Tibial artery (tissue), 4 donors: ENCODE data around the gene FH.

Experiments
- DNase-seq, 2 donors: peaks; one replicate each; pipeline ENCODE4 v3.0.0-alpha.2; 2019
- H3K27ac ChIP-seq, 2 donors: fragments of 200-600 bp; sonication (generic) in 1 of 2; 1 replicate in 1 of 2; 2 replicates in 1 of 2; pipeline ENCODE4 v1.5.1; 2018 to 2019; ENCODE audit warnings: mild to moderate bottlenecking in 1 of 2
- H3K27me3 ChIP-seq, 2 donors: fragments of 200-600 bp; sonication (generic) in 1 of 2; one replicate each; pipeline versions ENCODE4 v1.5.1 to v1.6.0; 2016 to 2019
- H3K36me3 ChIP-seq, 3 donors: fragments of 200-600 bp; sonication (generic) in 2 of 3; one replicate each; pipeline ENCODE4 v1.5.1; 2016 to 2019; ENCODE audit warnings: mild to moderate bottlenecking in 2 of 3
- H3K4me1 ChIP-seq, 4 donors: fragments of 200-600 bp; sonication (generic) in 2 of 4; 1 replicate in 3 of 4; 2 replicates in 1 of 4; pipeline ENCODE4 v1.5.1; 2016 to 2019
- H3K4me3 ChIP-seq, 2 donors: fragments of 200-600 bp; sonication (generic) in 1 of 2; 1 replicate in 1 of 2; 2 replicates in 1 of 2; pipeline ENCODE4 v1.5.1; 2018 to 2019; ENCODE audit warnings: mild to moderate bottlenecking in 2 of 2
- H3K9me3 ChIP-seq, 3 donors: fragments of 200-600 bp; sonication (generic) in 1 of 3; one replicate each; pipeline ENCODE4 v1.5.1; 2016 to 2019
- CTCF ChIP-seq, 2 experiments: fragments of 200-600 bp in 1 of 2; fragments of 450-650 bp in 1 of 2; IDR thresholded peaks; one replicate each; pipeline ENCODE4 v1.5.1; 2017 to 2019; ENCODE audit warnings: antibody characterized with exemption in 2 of 2, mild to moderate bottlenecking in 1 of 2, moderate library complexity in 1 of 2
- intact Hi-C: fragments of 100-400 bp; cut with DNase I; formaldehyde crosslinking; loops from one replicate; pipeline ENCODE4 v1.15.0; 2023; ENCODE audit warnings: low total_unique reads

FH gene

DNA sequence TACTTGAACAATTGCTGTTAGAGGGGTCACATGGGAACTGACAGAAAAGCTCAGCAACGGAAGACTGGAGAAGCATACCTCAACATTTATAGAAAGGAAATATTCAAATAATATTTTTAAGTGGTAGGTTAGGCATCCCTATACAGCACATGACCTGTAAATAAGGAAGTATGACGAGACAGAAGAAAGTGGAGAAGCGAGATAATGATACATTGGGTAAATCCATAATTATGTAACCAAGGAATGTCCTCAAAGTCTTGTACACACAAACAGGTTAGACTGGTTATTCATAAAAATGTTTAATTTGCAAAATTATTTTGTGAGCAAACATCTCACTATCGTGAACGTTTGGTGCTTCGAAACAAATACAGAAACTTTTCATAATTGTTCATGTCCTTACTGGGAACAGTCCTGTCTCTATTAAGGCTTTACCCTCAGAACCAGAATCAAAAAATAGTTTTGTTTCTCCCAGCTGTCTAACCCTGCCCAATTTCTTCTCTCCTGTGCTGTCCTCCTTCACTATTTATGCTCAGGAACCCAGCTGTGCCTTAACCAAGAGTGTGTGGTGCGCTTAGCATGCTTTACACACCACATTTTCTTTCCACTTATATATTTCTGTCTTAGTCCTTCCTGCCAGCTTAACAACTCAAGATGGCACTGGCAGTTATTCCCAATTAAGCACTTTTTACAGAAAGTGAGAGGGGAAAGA, 22.8 kb upstream of the FH start:
- DNase-seq = no peak
- intact Hi-C loops = no loop called here
- TF ChIP-seq CTCF (IDR thresholded peaks at IDR 0.05) = no peak
- Histone ChIP-seq H3K27me3 (no peaks in the 10 kb centered on the region), H3K9me3 (no peaks in the 10 kb centered on the region), H3K36me3 (no peaks in the 10 kb centered on the region), H3K27ac (no peak overlapping the region), H3K4me1 (no peaks in the 10 kb centered on the region), H3K4me3 (no peak overlapping the region)

DNA sequence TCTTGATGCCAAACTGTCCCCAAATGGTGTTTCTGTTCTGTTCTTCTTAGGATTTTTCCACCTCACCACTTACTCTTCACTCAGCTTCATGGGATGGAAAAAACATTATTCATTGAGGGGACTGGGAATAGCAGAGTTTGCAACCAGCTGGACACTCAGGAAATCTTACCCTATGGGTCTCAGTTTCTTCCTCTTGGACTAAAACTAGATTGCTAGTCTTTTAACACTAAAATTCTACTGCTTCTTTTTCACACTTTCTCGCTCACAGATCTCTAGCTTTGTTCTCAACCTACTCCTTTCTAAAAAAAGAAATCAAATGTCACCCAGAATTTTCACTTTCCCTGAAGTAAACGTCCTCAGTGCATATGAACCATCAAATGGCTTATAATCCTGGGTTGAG, 17.4 kb upstream of the FH start:
- no peak for TF ChIP-seq CTCF (IDR thresholded peaks at IDR 0.05)
- no peaks in the 10 kb centered on the region for H3K36me3 ChIP-seq
- H3K4me3 ChIP-seq = no peak overlapping the region
- intact Hi-C loops = no loop called here
- no peaks in the 10 kb centered on the region for H3K27me3 ChIP-seq
- H3K9me3 ChIP-seq = no peaks in the 10 kb centered on the region
- no peak overlapping the region for H3K27ac ChIP-seq
- H3K4me1 ChIP-seq = no peaks in the 10 kb centered on the region
- DNase-seq = no peak

DNA sequence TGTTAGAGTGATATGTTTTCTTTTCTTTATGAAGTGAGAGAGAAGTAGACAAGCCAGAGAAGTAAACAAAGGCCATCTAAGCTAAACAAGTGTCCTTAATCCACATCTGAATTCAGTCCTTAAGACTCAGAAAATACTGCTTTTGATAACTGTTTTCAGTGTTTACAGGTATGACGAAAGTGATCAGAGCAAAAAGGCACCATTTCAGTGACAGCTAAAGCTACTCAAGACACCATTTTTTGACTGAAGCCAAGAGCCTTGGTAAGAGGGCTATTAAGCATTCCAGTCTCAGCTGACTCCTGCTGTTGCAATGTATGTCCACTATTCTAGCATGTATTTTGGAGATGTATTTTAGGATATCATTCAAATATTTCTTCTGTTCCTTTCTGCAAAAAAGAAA, 16.7 kb upstream of the FH start:
- intact Hi-C loops = no loop called here
- DNase-seq = no peak

GRCh38 chr1:241533326-241534115, 14.0 kb upstream of the FH start:
- Histone ChIP-seq H3K36me3 (no peaks in the 10 kb centered on the region), H3K27ac (no peak overlapping the region), H3K4me3 (no peak overlapping the region), H3K27me3 (no peaks in the 10 kb centered on the region), H3K9me3 (no peaks in the 10 kb centered on the region), H3K4me1 (peaks cover 0 to 3% (median 0%) of the 10 kb centered on the region in 4 donors)
- no peak for TF ChIP-seq CTCF (IDR thresholded peaks at IDR 0.05)
- DNase-seq = no peak
- intact Hi-C loops = no loop called here

More for the DNA sequence above, 16.7 kb upstream of the FH start:
- no peak overlapping the region for H3K4me3 ChIP-seq
- H3K36me3 ChIP-seq = no peaks in the 10 kb centered on the region
- H3K27ac ChIP-seq = no peak overlapping the region
- no peak for TF ChIP-seq CTCF (IDR thresholded peaks at IDR 0.05)
- H3K27me3 ChIP-seq = no peaks in the 10 kb centered on the region
- no peaks in the 10 kb centered on the region for H3K9me3 ChIP-seq
- H3K4me1 ChIP-seq = peaks cover 0 to 3% (median 0%) of the 10 kb centered on the region in 4 donors

DNA sequence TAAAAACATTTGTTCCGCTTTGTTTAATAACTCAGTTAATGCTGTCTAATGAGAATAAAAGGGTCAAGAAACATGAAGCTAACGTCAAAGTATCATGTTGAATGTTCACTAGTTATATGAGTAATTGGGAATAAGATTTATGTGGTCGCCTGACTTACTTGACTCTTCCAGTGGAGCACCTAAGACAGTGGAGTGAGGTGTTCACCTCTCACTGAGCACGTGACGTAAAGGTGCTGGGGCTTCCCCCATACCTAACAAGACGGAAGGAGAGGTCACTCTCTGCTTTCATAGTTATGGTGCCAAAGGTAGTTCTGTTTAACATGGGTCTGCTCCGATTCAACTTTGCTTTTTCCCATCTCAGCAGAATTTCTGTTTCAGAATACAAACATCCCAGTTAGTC, 13.3 kb upstream of the FH start:
- H3K27ac ChIP-seq = no peak overlapping the region
- H3K27me3 ChIP-seq = no peaks in the 10 kb centered on the region
- H3K36me3 ChIP-seq = no peaks in the 10 kb centered on the region
- TF ChIP-seq CTCF (IDR thresholded peaks at IDR 0.05) = no peak
- DNase-seq = no peak
- peaks cover 0 to 3% (median 0%) of the 10 kb centered on the region in 4 donors for H3K4me1 ChIP-seq
- intact Hi-C loops = no loop called here
- no peak overlapping the region for H3K4me3 ChIP-seq
- no peaks in the 10 kb centered on the region for H3K9me3 ChIP-seq
